MCF 10A (cell line): ENCODE measurements around the gene SLX4IP. TPM values are rescaled to one million over a fixed set of nuclear protein-coding genes. Genes with fewer than 3 reads are reported as not detected.

ENCODE experiments used
- BruUV-seq: library from RNA; stranded (reverse); fragments of 400-500 nt; replicated peaks from 2 replicates; lab custom pipeline; 2021; lab: Mats Ljungman, UMichigan
- CTCF ChIA-PET: fragments of 300-600 bp; sonication (Branson Sonifier 250); formaldehyde crosslinking; extraction: SDS; loops from one replicate; lab custom pipeline; 2021; ENCODE audit warnings: antibody characterized with exemption, inconsistent platforms; lab: Yijun Ruan, JAX
- POLR2A ChIA-PET: fragments of 300-600, 350-650 bp; sonication (Branson Sonifier 250); formaldehyde crosslinking; extraction: SDS; loops from one replicate; lab custom pipeline; 2020; ENCODE audit warnings: antibody characterized with exemption, inconsistent platforms; lab: Yijun Ruan, JAX
- DNase-seq: peaks from one replicate; pipeline ENCODE4 v3.0.0-alpha.2; 2018; ENCODE audit not compliant: unreplicated experiment
- H3K27ac Mint-ChIP-seq: one replicate; pipeline ENCODE4 v1.8.0; 2022; ENCODE audit warnings: mild to moderate bottlenecking, low read depth, mixed read lengths; ENCODE audit not compliant: unreplicated experiment
- H3K27me3 Mint-ChIP-seq: one replicate; pipeline ENCODE4 v1.8.0; 2022; ENCODE audit warnings: mixed read lengths; ENCODE audit not compliant: insufficient read depth, unreplicated experiment
- H3K36me3 Mint-ChIP-seq: one replicate; pipeline ENCODE4 v1.8.0; 2022; ENCODE audit warnings: mild to moderate bottlenecking, moderate library complexity, mixed read lengths; ENCODE audit not compliant: insufficient read depth, unreplicated experiment
- H3K4me1 Mint-ChIP-seq: one replicate; pipeline ENCODE4 v1.8.0; 2022; ENCODE audit warnings: mixed read lengths; ENCODE audit not compliant: insufficient read depth, unreplicated experiment
- H3K4me3 Mint-ChIP-seq: one replicate; pipeline ENCODE4 v1.8.0; 2022; ENCODE audit warnings: mild to moderate bottlenecking, moderate library complexity, mixed read lengths; ENCODE audit not compliant: unreplicated experiment
- H3K9me3 Mint-ChIP-seq: one replicate; pipeline ENCODE4 v1.8.0; 2022; ENCODE audit warnings: mixed read lengths; ENCODE audit not compliant: unreplicated experiment
- CTCF ChIP-seq: fragments of 200-600 bp; IDR thresholded peaks from one replicate; pipeline ENCODE4 v1.8.0; 2022; ENCODE audit warnings: antibody characterized with exemption, mild to moderate bottlenecking; ENCODE audit not compliant: unreplicated experiment
- intact Hi-C: fragments of 100-400 bp; cut with micrococcal nuclease; formaldehyde crosslinking; loops from 2 replicates; pipeline ENCODE4 v1.14.1; 2022
- total RNA-seq: library from RNA; stranded (reverse); gene quantifications from 2 replicates; pipeline ENCODE4 v1.2.3, GENCODE V29; 2022

SLX4IP gene
- total RNA-seq, 1 experiment from 2014 or later, result 11.2 TPM

GRCh38 chr20:10469056-10469455, 34.0 kb downstream of the SLX4IP start:
- intact Hi-C loops, result loop anchor here (1.0 to 10.0 kb wide), 6 partner anchors 67 to 1073 kb away; no protein-coding TSS in a partner anchor
- H3K4me3 Mint-ChIP-seq, result no peak overlapping the region
- ChIA-PET CTCF (interaction anchor here (0.6 to 2.4 kb wide), 18 partner anchors 18 to 852 kb away, joined by 3 to 22 read pairs (median 4); partner anchors contain the start of gene MKKS), POLR2A (interaction anchor here (0.9 to 2.1 kb wide), 6 partner anchors 8 to 1022 kb away, joined by 3 to 13 read pairs (median 4); partner anchors contain the start of gene MKKS)
- no peaks in the 10 kb centered on the region for H3K9me3 Mint-ChIP-seq
- BruUV-seq, result no TSS peak
- no peak overlapping the region for H3K27ac Mint-ChIP-seq
- no peak for TF ChIP-seq CTCF
- peaks cover 6% of the 10 kb centered on the region for H3K36me3 Mint-ChIP-seq
- H3K27me3 Mint-ChIP-seq, result no peaks in the 10 kb centered on the region
- H3K4me1 Mint-ChIP-seq, result peaks cover 13% of the 10 kb centered on the region
- no peak for DNase-seq

- H3K27ac Mint-ChIP-seq, result peak overlapping the region; percentile 59
- no peaks in the 10 kb centered on the region for H3K9me3 Mint-ChIP-seq
- intact Hi-C loops, result loop anchor here (1.0 to 10.0 kb wide), 6 partner anchors 67 to 1073 kb away; no protein-coding TSS in a partner anchor
- no peak overlapping the region for H3K4me3 Mint-ChIP-seq
- no TSS peak for BruUV-seq
- TF ChIP-seq CTCF, result peak; percentile 61
- H3K36me3 Mint-ChIP-seq, result peaks cover 4% of the 10 kb centered on the region
- H3K4me1 Mint-ChIP-seq, result peaks cover 13% of the 10 kb centered on the region
- ChIA-PET CTCF (interaction anchor here (0.6 to 5.8 kb wide), 6 partner anchors 34 to 1395 kb away, joined by 3 to 48 read pairs (median 6); no protein-coding TSS in a partner anchor), POLR2A (interaction anchor here (1.1 to 2.1 kb wide), 4 partner anchors 35 to 55 kb away, joined by 4 to 13 read pairs (median 6); partner anchors contain the start of gene MKKS)
- no peaks in the 10 kb centered on the region for H3K27me3 Mint-ChIP-seq
- DNase-seq, result peak; percentile 81
Observed at GRCh38 chr20:10469599-10469998, 34.5 kb downstream of the SLX4IP start.

GRCh38 chr20:10470276-10470675, 35.2 kb downstream of the SLX4IP start:
- no peak for DNase-seq
- no peaks in the 10 kb centered on the region for H3K27me3 Mint-ChIP-seq
- intact Hi-C loops, result no loop called here
- H3K9me3 Mint-ChIP-seq, result no peaks in the 10 kb centered on the region
- no peak for TF ChIP-seq CTCF
- no peaks in the 10 kb centered on the region for H3K36me3 Mint-ChIP-seq
- ChIA-PET CTCF (interaction anchor here (0.6 to 5.8 kb wide), 4 partner anchors 17 to 65 kb away, joined by 3 to 48 read pairs (median 9); no protein-coding TSS in a partner anchor), POLR2A (interaction anchor here (1.3 to 2.0 kb wide), 3 partner anchors 35 to 54 kb away, joined by 4 to 7 read pairs (median 6); partner anchors contain the start of gene SLX4IP)
- H3K27ac Mint-ChIP-seq, result peak overlapping the region; percentile 59
- H3K4me1 Mint-ChIP-seq, result peaks cover 13% of the 10 kb centered on the region
- no peak overlapping the region for H3K4me3 Mint-ChIP-seq
- BruUV-seq, result no TSS peak

GRCh38 chr20:10472871-10473270, 37.8 kb downstream of the SLX4IP start:
- no peak for TF ChIP-seq CTCF
- POLR2A ChIA-PET, result interaction anchor here (0.6 to 2.3 kb wide), 4 partner anchors 16 to 254 kb away, joined by 3 to 7 read pairs (median 4); no protein-coding TSS in a partner anchor
- H3K36me3 Mint-ChIP-seq, result no peaks in the 10 kb centered on the region
- intact Hi-C loops, result no loop called here
- H3K9me3 Mint-ChIP-seq, result no peaks in the 10 kb centered on the region
- no peak overlapping the region for H3K4me3 Mint-ChIP-seq
- no peaks in the 10 kb centered on the region for H3K27me3 Mint-ChIP-seq
- no peak overlapping the region for H3K27ac Mint-ChIP-seq
- CTCF ChIA-PET, result interaction anchor here (0.7 to 5.8 kb wide), 6 partner anchors 16 to 624 kb away, joined by 3 to 48 read pairs (median 4); no protein-coding TSS in a partner anchor
- DNase-seq, result no peak
- H3K4me1 Mint-ChIP-seq, result peaks cover 12% of the 10 kb centered on the region
- no TSS peak for BruUV-seq
